Lower lobe of right lung (tissue), 2 donors: ENCODE measurements around the gene LRRC15. TPM values are rescaled to one million over a fixed set of nuclear protein-coding genes. Genes with fewer than 3 reads are reported as not detected.

ENCODE experiments used
- ATAC-seq, 2 donors: fragments of 200-7000 bp; cut with Tn5 transposase; one replicate each; pipeline ENCODE4 v1.9.1; 2020 to 2022; ENCODE audit warnings: mild to moderate bottlenecking in 2 of 2, moderate library complexity in 2 of 2
- DNase-seq: peaks from one replicate; pipeline ENCODE4 v3.0.0-alpha.2; 2020
- H3K27ac ChIP-seq: fragments of 200-600 bp; one replicate; pipeline ENCODE4 v1.8.0; 2022
- H3K27me3 ChIP-seq: fragments of 200-600 bp; one replicate; pipeline ENCODE4 v1.8.0; 2022; ENCODE audit warnings: low read depth
- H3K36me3 ChIP-seq: fragments of 200-600 bp; one replicate; pipeline ENCODE4 v1.8.0; 2022; ENCODE audit warnings: mild to moderate bottlenecking
- H3K4me1 ChIP-seq: fragments of 200-600 bp; one replicate; pipeline ENCODE4 v1.8.0; 2022
- H3K4me3 ChIP-seq: fragments of 200-600 bp; one replicate; pipeline ENCODE4 v1.8.0; 2022; ENCODE audit warnings: mild to moderate bottlenecking
- H3K9me3 ChIP-seq: fragments of 200-600 bp; one replicate; pipeline ENCODE4 v1.8.0; 2022
- intact Hi-C: fragments of 100-400 bp; cut with DNase I; formaldehyde crosslinking; loops from one replicate; pipeline ENCODE4 v1.11.0; 2022
- total RNA-seq: library from RNA; stranded (reverse); fragmentation: NEBNext Ultra II Directional; extraction: Animal tissue kit (Norgen Biotek cat#: 25700); gene quantifications from one replicate; pipeline ENCODE4 v1.2.1, GENCODE V29; 2021
- TF ChIP-seq, protein P1 (sequence below): fragments of 200-600 bp; IDR thresholded peaks from one replicate; pipeline ENCODE4 v1.8.0; 2022; ENCODE audit warnings: antibody characterized with exemption, mild to moderate bottlenecking
- donor health status: DM: no; HTN: yes; CAD: no; lungs with severe emphysema.

Gene LRRC15
- total RNA-seq, 1 donor from 2014 or later = 0.24 TPM

- ATAC-seq (no peak), DNase-seq (no peak)
- Histone ChIP-seq H3K4me3 (no peak overlapping the region), H3K9me3 (no peaks in the 10 kb centered on the region), H3K27me3 (peaks cover 20% of the 10 kb centered on the region), H3K4me1 (peaks cover 7% of the 10 kb centered on the region), H3K27ac (no peak overlapping the region), H3K36me3 (no peaks in the 10 kb centered on the region)
- TF ChIP-seq, protein P1, sequence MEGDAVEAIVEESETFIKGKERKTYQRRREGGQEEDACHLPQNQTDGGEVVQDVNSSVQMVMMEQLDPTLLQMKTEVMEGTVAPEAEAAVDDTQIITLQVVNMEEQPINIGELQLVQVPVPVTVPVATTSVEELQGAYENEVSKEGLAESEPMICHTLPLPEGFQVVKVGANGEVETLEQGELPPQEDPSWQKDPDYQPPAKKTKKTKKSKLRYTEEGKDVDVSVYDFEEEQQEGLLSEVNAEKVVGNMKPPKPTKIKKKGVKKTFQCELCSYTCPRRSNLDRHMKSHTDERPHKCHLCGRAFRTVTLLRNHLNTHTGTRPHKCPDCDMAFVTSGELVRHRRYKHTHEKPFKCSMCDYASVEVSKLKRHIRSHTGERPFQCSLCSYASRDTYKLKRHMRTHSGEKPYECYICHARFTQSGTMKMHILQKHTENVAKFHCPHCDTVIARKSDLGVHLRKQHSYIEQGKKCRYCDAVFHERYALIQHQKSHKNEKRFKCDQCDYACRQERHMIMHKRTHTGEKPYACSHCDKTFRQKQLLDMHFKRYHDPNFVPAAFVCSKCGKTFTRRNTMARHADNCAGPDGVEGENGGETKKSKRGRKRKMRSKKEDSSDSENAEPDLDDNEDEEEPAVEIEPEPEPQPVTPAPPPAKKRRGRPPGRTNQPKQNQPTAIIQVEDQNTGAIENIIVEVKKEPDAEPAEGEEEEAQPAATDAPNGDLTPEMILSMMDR = no peak
- intact Hi-C loops = no loop called here
Measured at GRCh38 chr3:194377708-194378107, 8.2 kb upstream of the LRRC15 start.

GRCh38 chr3:194376241-194376560 lies 6.7 kb upstream of the LRRC15 start:
- H3K27ac ChIP-seq = no peak overlapping the region
- ATAC-seq = no peak
- no peak for DNase-seq
- TF ChIP-seq, protein P1 = no peak
- H3K9me3 ChIP-seq = no peaks in the 10 kb centered on the region
- H3K4me1 ChIP-seq = peaks cover 2% of the 10 kb centered on the region
- H3K27me3 ChIP-seq = peaks cover 15% of the 10 kb centered on the region
- H3K36me3 ChIP-seq = no peaks in the 10 kb centered on the region
- H3K4me3 ChIP-seq = no peak overlapping the region
- intact Hi-C loops = no loop called here

- no peak overlapping the region for H3K4me3 ChIP-seq
- no peak for DNase-seq
- H3K27me3 ChIP-seq = peaks cover 12% of the 10 kb centered on the region
Measured at GRCh38 chr3:194375473-194376240, 6.1 kb upstream of the LRRC15 start.

DNA sequence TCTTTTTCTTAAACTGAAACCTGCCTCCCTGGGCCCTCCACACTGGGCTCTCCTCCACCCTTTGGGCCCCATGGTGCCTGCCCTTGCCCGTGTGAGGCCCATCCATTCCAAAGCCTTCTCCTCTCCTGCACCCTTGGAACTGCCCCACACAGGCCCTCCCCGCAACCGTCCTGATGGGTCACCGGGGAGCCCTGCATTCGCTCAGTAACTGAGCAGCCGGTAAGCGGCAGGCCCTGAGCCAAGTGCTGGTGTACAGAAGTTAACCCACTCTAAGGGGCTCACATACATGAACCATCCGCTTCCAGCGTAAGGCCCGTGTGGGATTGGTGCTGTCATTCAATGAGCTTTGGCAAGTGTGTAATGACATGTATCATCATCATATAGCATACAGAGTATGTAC lies 5.4 kb upstream of the LRRC15 start:
- intact Hi-C loops = no loop called here
- TF ChIP-seq, protein P1 = no peak
- Histone ChIP-seq H3K9me3 (no peaks in the 10 kb centered on the region), H3K4me3 (no peak overlapping the region), H3K27me3 (peaks cover 11% of the 10 kb centered on the region), H3K36me3 (no peaks in the 10 kb centered on the region), H3K27ac (no peak overlapping the region), H3K4me1 (no peaks in the 10 kb centered on the region)
- no peak for ATAC-seq
- no peak for DNase-seq

More at GRCh38 chr3:194375473-194376240, 6.1 kb upstream of the LRRC15 start:
- intact Hi-C loops = no loop called here
- no peak for ATAC-seq
- Histone ChIP-seq H3K9me3 (no peaks in the 10 kb centered on the region), H3K36me3 (no peaks in the 10 kb centered on the region), H3K27ac (no peak overlapping the region), H3K4me1 (no peaks in the 10 kb centered on the region)
- TF ChIP-seq, protein P1 = no peak

GRCh38 chr3:194373899-194374298 lies 4.4 kb upstream of the LRRC15 start:
- no peak overlapping the region for H3K4me3 ChIP-seq
- H3K4me1 ChIP-seq = no peaks in the 10 kb centered on the region
- intact Hi-C loops = no loop called here
- H3K27ac ChIP-seq = no peak overlapping the region
- no peaks in the 10 kb centered on the region for H3K9me3 ChIP-seq
- TF ChIP-seq, protein P1 = no peak
- DNase-seq = peak; percentile 12
- no peak for ATAC-seq
- peaks cover 21% of the 10 kb centered on the region for H3K27me3 ChIP-seq
- H3K36me3 ChIP-seq = no peaks in the 10 kb centered on the region
